ENCODE data around the gene TADA2B.

DNA sequence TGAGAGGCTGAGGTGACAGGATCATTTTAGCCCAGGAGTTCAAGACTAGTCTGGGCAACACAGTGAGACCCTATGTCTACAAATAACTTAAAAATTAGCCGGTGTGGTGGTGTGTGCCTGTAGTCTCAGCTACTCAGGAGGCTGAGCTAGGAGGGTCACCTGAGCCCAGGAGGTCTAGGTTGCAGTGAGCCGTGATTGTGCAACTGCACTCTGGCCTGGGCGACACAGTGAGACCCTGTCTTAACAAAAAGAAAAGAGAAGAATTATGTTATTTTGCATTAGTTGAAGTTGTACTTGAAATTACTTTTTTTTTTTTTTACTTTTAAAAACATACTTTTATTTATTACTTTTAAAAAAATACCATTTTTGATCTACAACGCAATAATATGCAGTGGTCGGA is 21.8 kb upstream of the TADA2B start:
- no peak for TF ChIP-seq EZH2 (IDR thresholded peaks at IDR 0.05; ENCODE audit: borderline replicate concordance)
- TF ChIP-seq, protein P1, sequence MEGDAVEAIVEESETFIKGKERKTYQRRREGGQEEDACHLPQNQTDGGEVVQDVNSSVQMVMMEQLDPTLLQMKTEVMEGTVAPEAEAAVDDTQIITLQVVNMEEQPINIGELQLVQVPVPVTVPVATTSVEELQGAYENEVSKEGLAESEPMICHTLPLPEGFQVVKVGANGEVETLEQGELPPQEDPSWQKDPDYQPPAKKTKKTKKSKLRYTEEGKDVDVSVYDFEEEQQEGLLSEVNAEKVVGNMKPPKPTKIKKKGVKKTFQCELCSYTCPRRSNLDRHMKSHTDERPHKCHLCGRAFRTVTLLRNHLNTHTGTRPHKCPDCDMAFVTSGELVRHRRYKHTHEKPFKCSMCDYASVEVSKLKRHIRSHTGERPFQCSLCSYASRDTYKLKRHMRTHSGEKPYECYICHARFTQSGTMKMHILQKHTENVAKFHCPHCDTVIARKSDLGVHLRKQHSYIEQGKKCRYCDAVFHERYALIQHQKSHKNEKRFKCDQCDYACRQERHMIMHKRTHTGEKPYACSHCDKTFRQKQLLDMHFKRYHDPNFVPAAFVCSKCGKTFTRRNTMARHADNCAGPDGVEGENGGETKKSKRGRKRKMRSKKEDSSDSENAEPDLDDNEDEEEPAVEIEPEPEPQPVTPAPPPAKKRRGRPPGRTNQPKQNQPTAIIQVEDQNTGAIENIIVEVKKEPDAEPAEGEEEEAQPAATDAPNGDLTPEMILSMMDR (IDR thresholded peaks at IDR 0.05; ENCODE audit: poor library complexity) = no peak

Data from hepatocyte (in vitro differentiated cells).